Measurements from ENCODE around the gene ZNF831.
A peak's percentile ranks its signal among the peaks of the same experiment; 100 is the strongest.

ZNF831 gene

DNA sequence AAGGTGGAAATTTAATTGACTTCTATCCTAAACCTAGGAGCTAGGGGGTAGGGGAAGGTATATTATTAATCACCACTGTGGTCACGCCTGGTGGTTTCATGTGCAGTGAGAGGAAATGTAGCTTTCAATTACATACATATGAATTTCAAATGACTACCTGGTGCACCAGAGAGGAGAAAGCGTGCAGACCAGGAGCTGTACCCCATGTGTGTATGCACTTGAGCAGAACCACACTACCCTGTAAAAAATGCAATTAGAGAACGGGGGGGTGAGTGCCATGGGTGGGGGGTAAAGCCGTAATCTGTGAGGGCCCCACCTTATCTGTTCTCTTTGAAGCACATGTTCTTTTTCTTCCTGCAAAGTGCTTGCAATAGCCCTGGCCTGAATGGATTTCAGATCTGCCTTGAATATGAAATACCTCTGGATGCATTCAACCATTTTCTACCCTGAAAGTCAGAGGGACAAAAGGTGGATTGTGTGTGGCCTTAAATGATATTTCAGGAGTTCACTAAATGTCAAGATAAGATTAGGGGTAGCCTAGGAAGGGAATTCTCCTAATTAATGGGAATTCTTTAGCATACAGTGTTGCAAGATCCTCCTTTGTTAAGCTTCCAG is 105.9 kb downstream of the ZNF831 start:
- Histone ChIP-seq H3K4me3 (replicated peaks; ENCODE audit: insufficient read depth, low read length) (no peak overlapping the region), H3K27ac (replicated peaks) (no peak overlapping the region), H3K27me3 (ENCODE audit: insufficient read depth, poor library complexity, severe bottlenecking) (no peaks in the 10 kb centered on the region)
- DNase-seq (ENCODE audit: low read depth in 1 of 2, low spot score in 1 of 2), result no peak
- TF ChIP-seq, protein P1, sequence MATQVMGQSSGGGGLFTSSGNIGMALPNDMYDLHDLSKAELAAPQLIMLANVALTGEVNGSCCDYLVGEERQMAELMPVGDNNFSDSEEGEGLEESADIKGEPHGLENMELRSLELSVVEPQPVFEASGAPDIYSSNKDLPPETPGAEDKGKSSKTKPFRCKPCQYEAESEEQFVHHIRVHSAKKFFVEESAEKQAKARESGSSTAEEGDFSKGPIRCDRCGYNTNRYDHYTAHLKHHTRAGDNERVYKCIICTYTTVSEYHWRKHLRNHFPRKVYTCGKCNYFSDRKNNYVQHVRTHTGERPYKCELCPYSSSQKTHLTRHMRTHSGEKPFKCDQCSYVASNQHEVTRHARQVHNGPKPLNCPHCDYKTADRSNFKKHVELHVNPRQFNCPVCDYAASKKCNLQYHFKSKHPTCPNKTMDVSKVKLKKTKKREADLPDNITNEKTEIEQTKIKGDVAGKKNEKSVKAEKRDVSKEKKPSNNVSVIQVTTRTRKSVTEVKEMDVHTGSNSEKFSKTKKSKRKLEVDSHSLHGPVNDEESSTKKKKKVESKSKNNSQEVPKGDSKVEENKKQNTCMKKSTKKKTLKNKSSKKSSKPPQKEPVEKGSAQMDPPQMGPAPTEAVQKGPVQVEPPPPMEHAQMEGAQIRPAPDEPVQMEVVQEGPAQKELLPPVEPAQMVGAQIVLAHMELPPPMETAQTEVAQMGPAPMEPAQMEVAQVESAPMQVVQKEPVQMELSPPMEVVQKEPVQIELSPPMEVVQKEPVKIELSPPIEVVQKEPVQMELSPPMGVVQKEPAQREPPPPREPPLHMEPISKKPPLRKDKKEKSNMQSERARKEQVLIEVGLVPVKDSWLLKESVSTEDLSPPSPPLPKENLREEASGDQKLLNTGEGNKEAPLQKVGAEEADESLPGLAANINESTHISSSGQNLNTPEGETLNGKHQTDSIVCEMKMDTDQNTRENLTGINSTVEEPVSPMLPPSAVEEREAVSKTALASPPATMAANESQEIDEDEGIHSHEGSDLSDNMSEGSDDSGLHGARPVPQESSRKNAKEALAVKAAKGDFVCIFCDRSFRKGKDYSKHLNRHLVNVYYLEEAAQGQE (IDR thresholded peaks at IDR 0.05; ENCODE audit: insufficient replicate concordance, low read depth), result no peak
- TF ChIP-seq, protein P2, sequence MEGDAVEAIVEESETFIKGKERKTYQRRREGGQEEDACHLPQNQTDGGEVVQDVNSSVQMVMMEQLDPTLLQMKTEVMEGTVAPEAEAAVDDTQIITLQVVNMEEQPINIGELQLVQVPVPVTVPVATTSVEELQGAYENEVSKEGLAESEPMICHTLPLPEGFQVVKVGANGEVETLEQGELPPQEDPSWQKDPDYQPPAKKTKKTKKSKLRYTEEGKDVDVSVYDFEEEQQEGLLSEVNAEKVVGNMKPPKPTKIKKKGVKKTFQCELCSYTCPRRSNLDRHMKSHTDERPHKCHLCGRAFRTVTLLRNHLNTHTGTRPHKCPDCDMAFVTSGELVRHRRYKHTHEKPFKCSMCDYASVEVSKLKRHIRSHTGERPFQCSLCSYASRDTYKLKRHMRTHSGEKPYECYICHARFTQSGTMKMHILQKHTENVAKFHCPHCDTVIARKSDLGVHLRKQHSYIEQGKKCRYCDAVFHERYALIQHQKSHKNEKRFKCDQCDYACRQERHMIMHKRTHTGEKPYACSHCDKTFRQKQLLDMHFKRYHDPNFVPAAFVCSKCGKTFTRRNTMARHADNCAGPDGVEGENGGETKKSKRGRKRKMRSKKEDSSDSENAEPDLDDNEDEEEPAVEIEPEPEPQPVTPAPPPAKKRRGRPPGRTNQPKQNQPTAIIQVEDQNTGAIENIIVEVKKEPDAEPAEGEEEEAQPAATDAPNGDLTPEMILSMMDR (IDR thresholded peaks at IDR 0.05; ENCODE audit: insufficient read depth, low read length), result no peak
- no peak for TF ChIP-seq GABPA (IDR thresholded peaks at IDR 0.05; ENCODE audit: low read depth)
- no peak for TF ChIP-seq POLR2AphosphoS5 (IDR thresholded peaks at IDR 0.05; ENCODE audit: low read depth)
- no peak for TF ChIP-seq SPI1 (IDR thresholded peaks at IDR 0.05; ENCODE audit: borderline replicate concordance, low read depth)

DNA sequence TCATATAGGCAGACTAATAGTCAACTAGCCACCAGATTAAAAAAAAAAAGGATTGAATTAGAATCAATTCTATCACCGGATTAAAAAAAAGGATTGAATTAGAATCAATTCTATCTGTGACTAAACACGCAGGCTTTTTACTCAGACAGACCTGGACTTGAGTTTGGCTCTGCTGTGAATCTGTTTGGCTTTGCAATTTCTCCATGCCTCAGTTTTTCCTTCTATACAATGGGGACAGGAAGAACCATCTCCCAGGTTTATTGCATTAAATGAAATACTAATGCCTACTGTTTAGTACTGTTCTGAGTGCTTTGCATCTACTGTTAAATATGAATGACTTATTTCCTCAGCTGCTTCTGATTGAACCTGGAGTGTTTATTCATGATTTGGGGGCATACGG is 106.8 kb downstream of the ZNF831 start:
- Histone ChIP-seq H3K27me3 (ENCODE audit: insufficient read depth, poor library complexity, severe bottlenecking) (no peaks in the 10 kb centered on the region), H3K27ac (replicated peaks) (no peak overlapping the region), H3K4me3 (replicated peaks; ENCODE audit: insufficient read depth, low read length) (no peak overlapping the region)
- DNase-seq (ENCODE audit: low read depth in 1 of 2, low spot score in 1 of 2), result no peak
- TF ChIP-seq, protein P1 (IDR thresholded peaks at IDR 0.05; ENCODE audit: insufficient replicate concordance, low read depth), result no peak
- TF ChIP-seq, protein P2 (IDR thresholded peaks at IDR 0.05; ENCODE audit: insufficient read depth, low read length), result no peak
- TF ChIP-seq GABPA (IDR thresholded peaks at IDR 0.05; ENCODE audit: low read depth), result no peak
- no peak for TF ChIP-seq SPI1 (IDR thresholded peaks at IDR 0.05; ENCODE audit: borderline replicate concordance, low read depth)
- TF ChIP-seq POLR2AphosphoS5 (IDR thresholded peaks at IDR 0.05; ENCODE audit: low read depth), result no peak

DNA sequence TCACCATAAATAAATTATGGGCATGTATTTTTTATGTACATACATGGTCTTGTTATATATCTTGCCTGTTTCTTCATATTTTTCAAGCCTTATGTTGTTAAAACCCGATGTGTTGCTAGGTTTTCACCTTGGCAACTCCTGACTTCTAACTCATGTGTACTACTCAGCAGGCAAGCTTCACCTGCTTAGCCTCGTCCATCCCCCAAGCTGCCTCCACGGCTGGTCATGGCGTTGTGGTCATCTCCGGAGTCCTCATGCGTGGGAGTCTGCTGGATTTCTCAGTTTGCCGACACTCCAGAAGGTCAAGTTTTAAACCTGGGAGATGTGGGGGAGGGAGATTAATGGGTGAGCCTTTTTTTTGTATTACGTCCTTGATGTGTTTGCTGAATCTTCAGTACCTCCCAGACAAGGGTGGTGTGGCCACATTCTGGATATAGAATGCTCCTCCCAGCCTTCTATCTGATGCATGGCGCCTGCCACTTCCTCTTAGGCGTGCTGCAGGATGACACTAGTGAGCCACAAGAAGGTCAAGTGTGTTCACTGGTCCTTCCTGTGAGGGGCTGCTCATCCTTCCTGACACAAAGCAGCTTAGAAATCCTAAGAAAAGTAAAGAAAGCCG is 110.2 kb downstream of the ZNF831 start:
- Histone ChIP-seq H3K27ac (replicated peaks) (peak overlapping the region; percentile 28), H3K27me3 (ENCODE audit: insufficient read depth, poor library complexity, severe bottlenecking) (no peaks in the 10 kb centered on the region), H3K4me3 (replicated peaks; ENCODE audit: insufficient read depth, low read length) (no peak overlapping the region)
- TF ChIP-seq SPI1 (IDR thresholded peaks at IDR 0.05; ENCODE audit: borderline replicate concordance, low read depth) (peak; percentile 91), GABPA (IDR thresholded peaks at IDR 0.05; ENCODE audit: low read depth) (no peak)
- peak in 1 of 2 experiments; percentile 69 for DNase-seq (ENCODE audit: low read depth in 1 of 2, low spot score in 1 of 2)

DNA sequence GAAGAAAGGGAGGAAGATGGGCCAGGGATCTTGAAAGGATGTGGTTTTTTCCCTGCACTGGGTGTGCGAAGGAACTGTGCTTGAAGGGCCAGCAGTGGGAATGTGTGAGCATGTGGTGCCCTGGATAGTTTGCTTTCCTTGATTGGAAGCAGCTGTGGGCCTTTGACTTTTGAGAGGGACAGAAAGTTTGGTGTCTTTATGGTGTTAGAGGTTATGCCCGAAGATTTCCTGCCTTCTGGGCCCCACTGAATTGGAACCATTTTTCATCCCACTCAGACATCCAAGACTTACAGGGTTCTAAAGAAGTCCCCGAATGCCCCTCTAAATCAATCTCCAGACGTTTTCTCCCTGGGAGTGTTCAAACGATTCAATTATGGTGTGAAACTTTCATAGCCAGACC is 113.3 kb downstream of the ZNF831 start:
- Histone ChIP-seq H3K27me3 (ENCODE audit: insufficient read depth, poor library complexity, severe bottlenecking) (no peaks in the 10 kb centered on the region), H3K27ac (replicated peaks) (no peak overlapping the region), H3K4me3 (replicated peaks; ENCODE audit: insufficient read depth, low read length) (no peak overlapping the region)
- DNase-seq (ENCODE audit: low read depth in 1 of 2, low spot score in 1 of 2), result no peak
- TF ChIP-seq, protein P2 (IDR thresholded peaks at IDR 0.05; ENCODE audit: insufficient read depth, low read length), result no peak
- TF ChIP-seq GABPA (IDR thresholded peaks at IDR 0.05; ENCODE audit: low read depth), result no peak

Measured in HL-60 (cell line).